Mesenchymal stem cell (in vitro differentiated cells and primary cell): ENCODE measurements around the gene GPR68.

ENCODE experiments used
- DNase-seq: peaks from one replicate; pipeline ENCODE4 v3.0.0-alpha.2; 2013
- H2AFZ ChIP-seq: one replicate; pipeline ENCODE4 v1.6.1; 2013; ENCODE audit warnings: low read depth, mild to moderate bottlenecking, control low read depth, inconsistent platforms, low read length, moderate library complexity
- H2AK5ac ChIP-seq: 2 replicates; pipeline ENCODE4 v1.6.1; 2013; ENCODE audit warnings: low read length, moderate library complexity, mild to moderate bottlenecking, inconsistent platforms; ENCODE audit not compliant: severe bottlenecking
- H2BK120ac ChIP-seq: one replicate; pipeline ENCODE4 v1.6.1; 2013; ENCODE audit warnings: low read depth, mild to moderate bottlenecking, inconsistent platforms, low read length, moderate library complexity
- H2BK12ac ChIP-seq, 2 experiments: one replicate each; pipeline ENCODE4 v1.6.1; 2013; ENCODE audit warnings: inconsistent platforms in 2 of 2, low read length in 2 of 2, mild to moderate bottlenecking in 2 of 2, moderate library complexity in 2 of 2, control low read depth in 1 of 2
- H2BK15ac ChIP-seq: one replicate; pipeline ENCODE4 v1.6.1; 2013; ENCODE audit warnings: mild to moderate bottlenecking, low read depth, inconsistent platforms; ENCODE audit not compliant: poor library complexity, severe bottlenecking
- H2BK5ac ChIP-seq: 2 replicates; pipeline ENCODE4 v1.6.1; 2013; ENCODE audit warnings: low read depth, mild to moderate bottlenecking, low read length, control low read depth, inconsistent platforms; ENCODE audit not compliant: poor library complexity, severe bottlenecking
- H3K14ac ChIP-seq, 2 experiments: one replicate each; pipeline ENCODE4 v1.6.1; 2013; ENCODE audit warnings: inconsistent platforms in 2 of 2, low read length in 2 of 2, control low read depth in 1 of 2, mild to moderate bottlenecking in 1 of 2, moderate library complexity in 1 of 2
- H3K18ac ChIP-seq, 2 experiments: one replicate each; pipeline ENCODE4 v1.6.1; 2013; ENCODE audit warnings: inconsistent platforms in 2 of 2, low read length in 2 of 2, control low read depth in 1 of 2, low read depth in 1 of 2, mild to moderate bottlenecking in 1 of 2
- H3K23ac ChIP-seq, 2 experiments: one replicate each; pipeline ENCODE4 v1.6.1; 2013; ENCODE audit warnings: inconsistent platforms in 2 of 2, low read length in 2 of 2, mild to moderate bottlenecking in 2 of 2, moderate library complexity in 2 of 2, control low read depth in 1 of 2
- H3K27ac ChIP-seq: 2 replicates; pipeline ENCODE4 v1.5.1; 2013; ENCODE audit warnings: mild to moderate bottlenecking, moderate library complexity, low read length, control low read depth, inconsistent platforms; ENCODE audit not compliant: poor library complexity, severe bottlenecking
- H3K27me3 ChIP-seq, 2 experiments: 2 replicates each; pipeline versions ENCODE4 v1.6.1 to v1.7.0; 2013; ENCODE audit warnings: low read length in 2 of 2, mild to moderate bottlenecking in 2 of 2, moderate library complexity in 2 of 2, control low read depth in 1 of 2, inconsistent platforms in 1 of 2; ENCODE audit not compliant: control insufficient read depth in 1 of 2, insufficient read depth in 1 of 2
- H3K36me3 ChIP-seq, 2 experiments: 2 replicates each; pipeline versions ENCODE4 v1.6.1 to v1.7.0; 2013; ENCODE audit warnings: low read length in 2 of 2, control low read depth in 1 of 2, inconsistent platforms in 1 of 2, low read depth in 1 of 2, mild to moderate bottlenecking in 1 of 2; ENCODE audit not compliant: insufficient read depth in 2 of 2, control insufficient read depth in 1 of 2
- H3K4ac ChIP-seq, 2 experiments: one replicate each; pipeline ENCODE4 v1.6.1; 2013; ENCODE audit warnings: inconsistent platforms in 2 of 2, low read length in 2 of 2, mild to moderate bottlenecking in 2 of 2, moderate library complexity in 2 of 2, control low read depth in 1 of 2, low read depth in 1 of 2
- H3K4me1 ChIP-seq: 2 replicates; pipeline ENCODE4 v1.6.1; 2013; ENCODE audit warnings: low read depth, low read length, control low read depth; ENCODE audit not compliant: control insufficient read depth, insufficient read depth
- H3K4me2 ChIP-seq: 2 replicates; pipeline ENCODE4 v1.6.1; 2013; ENCODE audit warnings: low read length, mild to moderate bottlenecking, inconsistent platforms; ENCODE audit not compliant: poor library complexity, severe bottlenecking
- H3K4me3 ChIP-seq, 2 experiments: 2 replicates each; pipeline versions ENCODE4 v1.5.1 to v1.7.0; 2013; ENCODE audit warnings: low read length in 2 of 2, mild to moderate bottlenecking in 2 of 2, control low read depth in 1 of 2, low read depth in 1 of 2; ENCODE audit not compliant: insufficient read depth in 1 of 2
- H3K79me1 ChIP-seq: replicated peaks from 2 replicates; pipeline ENCODE4 v1.6.1; 2013; ENCODE audit warnings: mild to moderate bottlenecking, control low read depth, low read length, inconsistent platforms; ENCODE audit not compliant: poor library complexity, severe bottlenecking
- H3K9ac ChIP-seq: 2 replicates; pipeline ENCODE4 v1.7.0; 2013; ENCODE audit warnings: mild to moderate bottlenecking, low read length, moderate library complexity
- H3K9me3 ChIP-seq: 2 replicates; pipeline ENCODE4 v1.7.0; 2013; ENCODE audit warnings: mild to moderate bottlenecking, low read length; ENCODE audit not compliant: control insufficient read depth
- H4K8ac ChIP-seq: one replicate; pipeline ENCODE4 v1.6.1; 2013; ENCODE audit warnings: inconsistent platforms, mild to moderate bottlenecking, low read length, moderate library complexity
- H4K91ac ChIP-seq: one replicate; pipeline ENCODE4 v1.6.1; 2013; ENCODE audit warnings: mild to moderate bottlenecking, low read length, inconsistent platforms
- WGBS: methylation state at CpG from one replicate; pipeline ENCODE4 v1.1.7; 2013; ENCODE audit warnings: mixed read lengths; 5-methylcytosine and 5-hydroxymethylcytosine counted together

Gene GPR68

DNA sequence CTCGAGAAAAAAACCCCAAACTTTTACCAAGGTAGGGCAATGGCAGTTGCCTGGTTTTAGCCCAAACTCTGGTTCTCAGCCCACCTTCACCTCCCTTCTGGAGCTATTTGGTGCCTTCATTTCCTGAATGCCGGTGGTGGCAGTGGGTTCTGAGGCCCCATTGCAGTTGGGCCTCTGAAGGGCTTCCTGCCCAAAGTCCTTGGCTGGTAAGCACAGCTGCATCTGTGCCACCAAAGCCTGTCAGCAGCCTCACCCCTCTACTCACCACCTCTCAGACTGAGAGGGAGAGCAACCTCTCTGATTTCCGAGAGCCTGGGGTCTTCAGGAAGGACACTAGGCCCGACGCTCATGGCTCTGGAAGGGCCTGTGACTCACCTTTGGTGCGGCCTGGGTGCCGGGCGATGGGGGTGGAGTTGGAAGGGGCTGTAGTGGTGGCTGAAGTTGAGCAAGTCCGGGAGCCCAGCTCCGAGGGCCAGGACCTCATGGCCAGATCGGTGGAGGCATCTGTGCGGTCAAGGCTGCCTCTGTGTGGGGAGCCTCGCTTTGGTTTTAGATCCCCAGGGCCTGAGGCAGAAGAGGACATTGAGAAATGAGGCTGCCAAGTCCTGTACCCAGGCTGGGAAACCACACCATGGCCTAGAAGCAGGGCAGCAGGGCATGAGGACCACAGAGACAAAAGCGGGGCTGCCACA, 38.6 kb upstream of the GPR68 start:
- no peak overlapping the region for H2BK5ac ChIP-seq

GRCh38 chr14:91281346-91281745, 36.8 kb upstream of the GPR68 start:
- Histone ChIP-seq H3K27me3 (peaks cover 0 to 29% of the 10 kb centered on the region in 2 experiments), H2AK5ac (no peak overlapping the region), H3K18ac (no peak overlapping the region), H2AFZ (no peak overlapping the region), H3K27ac (no peak overlapping the region), H4K91ac (peak overlapping the region; percentile 49), H3K9me3 (peaks cover 11% of the 10 kb centered on the region), H3K4me3 (no peak overlapping the region), H4K8ac (no peak overlapping the region), H3K14ac (no peak overlapping the region), H3K9ac (no peak overlapping the region), H3K79me1 (no peaks in the 10 kb centered on the region), H2BK120ac (no peak overlapping the region), H2BK15ac (no peak overlapping the region), H2BK12ac (no peak overlapping the region), H3K36me3 (no peaks in the 10 kb centered on the region), H3K4me2 (no peak overlapping the region), H2BK5ac (no peak overlapping the region), H3K4me1 (peaks cover 21% of the 10 kb centered on the region), H3K23ac (no peak overlapping the region), H3K4ac (no peak overlapping the region)
- no peak for DNase-seq
- WGBS, result 93% methylated on average over 7 of the region's 9 CpGs

More for the DNA sequence above, 38.6 kb upstream of the GPR68 start:
- Histone ChIP-seq H3K14ac (peak overlapping the region in 1 of 2 experiments; percentile 53), H3K79me1 (no peaks in the 10 kb centered on the region), H3K4me1 (peaks cover 18% of the 10 kb centered on the region), H3K36me3 (no peaks in the 10 kb centered on the region), H3K18ac (peak overlapping the region in 1 of 2 experiments; percentile 34), H3K9ac (no peak overlapping the region), H2BK12ac (peak overlapping the region in 1 of 2 experiments; percentile 92), H3K27ac (no peak overlapping the region), H2BK120ac (no peak overlapping the region), H3K9me3 (peaks cover 11% of the 10 kb centered on the region), H4K91ac (peak overlapping the region; percentile 1), H3K4me3 (no peak overlapping the region), H2AK5ac (peak overlapping the region; percentile 28), H4K8ac (peak overlapping the region; percentile 9), H3K27me3 (peaks cover 0 to 23% of the 10 kb centered on the region in 2 experiments), H3K4ac (peak overlapping the region in 1 of 2 experiments; percentile 64), H3K4me2 (no peak overlapping the region), H3K23ac (no peak overlapping the region), H2BK15ac (no peak overlapping the region), H2AFZ (no peak overlapping the region)
- 89% methylated on average over 14 of the region's 14 CpGs for WGBS
- no peak for DNase-seq

- Histone ChIP-seq H2AFZ (no peak overlapping the region), H4K91ac (no peak overlapping the region), H3K4ac (no peak overlapping the region), H2BK5ac (no peak overlapping the region), H3K27ac (no peak overlapping the region), H3K79me1 (no peaks in the 10 kb centered on the region), H3K9me3 (peaks cover 11% of the 10 kb centered on the region), H3K4me1 (peaks cover 19% of the 10 kb centered on the region), H3K4me3 (no peak overlapping the region), H3K23ac (no peak overlapping the region), H3K4me2 (no peak overlapping the region), H3K36me3 (no peaks in the 10 kb centered on the region), H3K9ac (no peak overlapping the region), H4K8ac (no peak overlapping the region), H2AK5ac (no peak overlapping the region), H2BK12ac (no peak overlapping the region), H3K18ac (no peak overlapping the region), H3K14ac (no peak overlapping the region), H2BK120ac (no peak overlapping the region), H3K27me3 (peaks cover 0 to 29% of the 10 kb centered on the region in 2 experiments), H2BK15ac (no peak overlapping the region)
- WGBS, result 95% methylated on average over 4 of the region's 5 CpGs
- DNase-seq, result no peak
Observed at GRCh38 chr14:91280129-91280528, 35.6 kb upstream of the GPR68 start.

- Histone ChIP-seq H2BK12ac (no peak overlapping the region), H3K4ac (no peak overlapping the region), H3K36me3 (no peaks in the 10 kb centered on the region), H3K4me2 (no peak overlapping the region), H3K4me3 (no peak overlapping the region), H2AFZ (no peak overlapping the region), H3K14ac (no peak overlapping the region), H3K79me1 (no peaks in the 10 kb centered on the region), H3K23ac (no peak overlapping the region), H4K8ac (no peak overlapping the region), H3K4me1 (peaks cover 17% of the 10 kb centered on the region), H3K9ac (no peak overlapping the region), H2BK5ac (no peak overlapping the region), H4K91ac (no peak overlapping the region), H2BK120ac (no peak overlapping the region), H2BK15ac (no peak overlapping the region), H2AK5ac (no peak overlapping the region), H3K18ac (no peak overlapping the region), H3K27me3 (peaks cover 0 to 34% of the 10 kb centered on the region in 2 experiments), H3K27ac (no peak overlapping the region), H3K9me3 (peaks cover 11% of the 10 kb centered on the region)
- no peak for DNase-seq
- 86% methylated on average over 10 of the region's 10 CpGs for WGBS
Observed at GRCh38 chr14:91279354-91279753, 34.9 kb upstream of the GPR68 start.
